GM19467 (cell line): Measurements from ENCODE around the gene SOX10.

ENCODE experiments used
- ATAC-seq: cut with Tn5 transposase; IDR thresholded peaks from one replicate; pipeline ENCODE4 v1.9.1; 2021; ENCODE audit warnings: mild to moderate bottlenecking, moderate library complexity; ENCODE audit not compliant: unreplicated experiment

The SOX10 gene

DNA sequence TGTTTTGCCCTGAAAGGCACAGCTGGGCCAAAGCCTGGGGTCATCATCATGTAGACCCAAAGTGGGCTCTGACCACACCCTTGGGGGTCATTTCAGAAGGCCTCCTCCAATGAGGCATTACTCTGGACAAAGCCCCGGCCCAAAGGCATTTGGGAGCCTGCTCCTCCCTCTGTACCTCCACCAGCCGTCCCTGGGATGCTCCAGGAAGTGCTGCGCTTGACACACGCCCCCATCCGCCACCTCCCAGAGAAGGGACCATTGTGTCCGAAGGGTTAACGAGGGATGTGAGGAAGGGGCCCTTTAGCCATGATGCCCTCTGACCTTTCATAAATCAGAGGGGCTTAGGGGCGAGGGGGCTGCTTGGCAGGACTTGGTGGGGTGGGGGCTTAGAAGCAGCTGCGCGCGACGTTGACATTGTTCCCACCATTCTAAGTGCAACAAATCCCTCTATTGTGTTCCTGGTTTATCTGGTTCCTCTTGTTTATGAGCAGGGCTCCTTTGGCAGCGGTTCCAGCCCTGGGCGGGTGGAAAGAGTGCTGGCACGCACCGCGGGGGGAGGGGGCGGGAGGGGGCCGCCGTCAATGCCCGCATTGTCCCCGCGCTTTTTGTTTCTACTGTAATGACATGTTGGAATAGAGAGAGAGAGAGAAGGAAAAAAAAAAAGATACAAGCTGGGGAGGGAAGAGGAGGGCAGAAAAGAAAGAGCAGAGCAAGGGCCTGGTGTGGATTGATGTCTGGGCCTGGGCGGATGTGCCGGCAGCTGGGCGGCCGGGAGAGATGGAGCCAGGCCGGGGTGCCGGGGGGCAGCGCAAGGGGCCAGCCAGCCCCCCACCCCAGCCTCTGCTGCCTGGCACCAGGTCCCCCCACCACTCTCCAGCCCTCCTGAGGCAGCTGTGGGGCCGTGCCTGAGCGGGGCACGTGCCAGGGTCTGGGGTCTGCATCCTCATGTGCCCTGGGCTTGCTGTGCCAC, 32.1 kb upstream of the SOX10 start:
- no peak for ATAC-seq

DNA sequence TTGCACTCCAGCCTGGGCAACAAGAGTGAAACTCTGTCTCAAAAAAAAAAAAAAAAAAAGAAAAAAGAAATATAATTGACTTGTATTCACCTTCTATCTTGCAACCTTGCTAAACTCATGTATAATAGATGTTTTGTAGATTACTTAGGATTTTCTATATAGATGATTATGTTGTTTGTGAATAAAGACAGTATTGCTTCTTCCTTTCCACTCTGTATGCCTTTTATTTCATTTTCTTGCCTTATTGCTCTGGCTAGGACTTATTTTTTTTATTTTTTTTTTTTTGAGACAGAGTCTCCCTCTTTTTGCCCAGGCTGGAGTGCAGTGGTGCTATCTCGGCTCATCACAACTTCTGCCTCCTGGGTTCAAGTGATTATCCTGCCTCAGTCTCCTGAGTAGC, 29.7 kb upstream of the SOX10 start:
- no peak for ATAC-seq

DNA sequence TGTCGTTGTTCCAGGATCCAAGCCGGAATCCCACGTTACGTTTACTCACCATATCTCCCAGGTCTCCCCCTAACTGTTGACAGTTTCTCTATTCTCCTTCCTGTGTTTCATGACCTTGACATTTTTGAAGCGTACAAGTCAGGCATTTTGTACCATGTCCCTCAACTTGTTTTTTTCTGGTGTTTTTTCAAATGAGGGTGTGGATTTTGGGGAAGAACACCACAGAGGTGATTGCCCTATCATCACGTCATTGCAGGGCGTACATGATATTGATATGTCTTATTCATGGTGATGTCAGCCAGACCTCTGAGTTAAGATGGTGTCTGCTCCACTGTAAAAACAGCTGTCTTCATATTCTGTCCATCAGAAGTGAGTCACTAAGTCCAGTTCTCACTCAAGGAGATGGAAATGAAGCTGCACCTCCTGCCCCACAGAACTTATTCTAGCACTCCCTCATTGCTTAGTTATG, 28.3 kb upstream of the SOX10 start:
- ATAC-seq: no peak

DNA sequence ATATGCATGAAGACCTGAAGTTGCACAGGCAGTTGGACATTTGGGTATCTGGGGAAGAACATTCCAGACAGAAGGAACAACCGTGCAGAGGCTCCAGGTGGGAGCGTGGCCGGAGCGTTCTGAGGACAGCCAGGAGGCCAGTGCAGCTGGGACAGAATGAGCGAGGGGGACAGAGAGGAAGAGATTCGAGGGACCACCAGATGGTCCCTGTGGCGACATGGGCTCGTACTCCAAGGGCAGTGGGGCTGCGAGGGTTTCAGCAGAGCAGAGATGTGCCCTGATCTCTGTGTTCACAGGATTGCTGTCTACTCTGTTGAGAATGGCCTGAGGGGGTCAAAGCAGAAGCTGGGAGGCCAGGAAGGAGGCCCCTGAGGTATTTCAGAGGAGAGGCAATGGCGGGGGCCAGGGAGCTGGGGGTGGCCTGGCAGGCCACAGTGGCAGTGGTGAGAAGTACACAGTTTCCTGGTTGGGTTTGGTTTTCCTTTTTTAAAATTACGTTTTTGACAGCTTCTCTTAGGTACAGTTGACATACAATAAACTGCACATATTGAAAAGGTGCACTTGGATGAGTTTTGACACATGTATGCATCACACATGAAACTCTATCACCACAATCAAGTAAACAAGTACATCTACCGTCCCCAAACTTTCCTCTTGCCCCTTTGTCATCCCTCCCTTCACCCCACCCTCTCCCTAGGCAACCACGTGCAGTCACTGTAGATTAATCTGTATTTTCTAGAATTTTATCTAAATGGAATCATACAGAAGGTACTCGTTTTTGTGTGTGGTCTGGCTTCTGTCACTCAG, 24.8 kb upstream of the SOX10 start:
- no peak for ATAC-seq

DNA sequence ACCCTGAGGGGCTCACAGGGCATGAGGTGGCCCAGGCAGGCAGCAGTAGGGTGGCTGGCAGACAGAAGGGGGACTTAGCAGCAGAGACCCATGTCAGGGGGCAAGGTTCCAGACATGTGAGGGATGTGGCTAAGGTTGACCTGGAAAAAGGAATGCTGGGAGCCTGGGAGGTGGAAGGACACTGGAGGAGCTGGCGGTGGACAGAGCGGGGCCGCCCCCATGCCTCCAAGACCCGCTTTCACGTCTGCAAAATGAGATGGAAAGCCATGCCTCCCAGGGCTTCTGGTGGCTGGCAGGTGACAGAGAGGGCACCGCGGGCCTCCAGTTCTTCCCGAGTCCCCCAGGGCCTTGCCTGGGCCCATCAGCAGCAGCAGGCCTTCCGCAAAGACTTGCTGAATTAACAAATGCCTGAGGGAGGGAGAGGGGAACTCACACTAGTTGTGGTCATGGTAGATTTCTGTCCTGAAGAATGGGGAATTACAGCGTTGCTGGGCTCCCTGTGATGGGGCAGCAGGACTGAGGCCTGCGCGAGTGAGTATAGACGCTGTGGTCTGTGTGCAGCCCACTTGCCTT, 23.1 kb upstream of the SOX10 start:
- no peak for ATAC-seq

DNA sequence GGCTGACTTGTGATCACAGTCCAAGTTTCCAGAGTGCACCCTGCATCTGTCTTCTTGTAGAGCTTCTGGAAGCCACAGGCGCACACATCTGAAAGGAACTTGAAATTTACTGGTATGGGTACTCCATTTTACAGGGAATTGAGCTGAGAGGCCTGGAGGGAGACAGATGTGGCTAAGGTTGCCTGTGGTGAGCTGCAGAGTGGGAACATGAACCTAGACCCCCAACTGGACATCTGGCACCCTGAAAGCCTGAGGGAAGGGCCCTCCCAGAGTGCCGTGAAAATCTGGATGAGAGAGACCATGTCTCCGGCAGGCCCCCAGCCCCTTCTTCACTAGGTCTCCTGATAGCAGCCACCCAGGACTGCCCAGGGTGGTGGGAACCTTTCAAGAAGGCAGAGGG, 22.6 kb upstream of the SOX10 start:
- no peak for ATAC-seq

DNA sequence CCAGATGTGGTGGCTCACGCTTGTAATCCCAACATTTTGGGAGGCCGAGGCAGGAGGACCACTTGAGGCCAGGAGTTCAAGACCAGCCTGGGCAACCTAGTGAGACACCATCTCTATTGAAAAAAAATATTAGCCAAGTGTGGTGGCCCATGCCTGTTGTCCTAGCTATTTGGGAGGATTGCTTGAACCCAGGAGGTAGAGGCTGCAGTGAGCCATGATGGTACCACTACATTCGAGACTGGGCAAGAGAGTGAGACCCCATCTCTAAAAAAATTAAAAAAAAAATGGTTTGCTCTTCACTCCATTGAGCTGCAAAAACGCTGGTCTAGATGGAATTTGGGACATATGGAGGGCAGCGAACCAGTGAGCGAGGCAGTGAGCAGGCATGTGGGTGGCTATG, 21.6 kb upstream of the SOX10 start:
- ATAC-seq: no peak

DNA sequence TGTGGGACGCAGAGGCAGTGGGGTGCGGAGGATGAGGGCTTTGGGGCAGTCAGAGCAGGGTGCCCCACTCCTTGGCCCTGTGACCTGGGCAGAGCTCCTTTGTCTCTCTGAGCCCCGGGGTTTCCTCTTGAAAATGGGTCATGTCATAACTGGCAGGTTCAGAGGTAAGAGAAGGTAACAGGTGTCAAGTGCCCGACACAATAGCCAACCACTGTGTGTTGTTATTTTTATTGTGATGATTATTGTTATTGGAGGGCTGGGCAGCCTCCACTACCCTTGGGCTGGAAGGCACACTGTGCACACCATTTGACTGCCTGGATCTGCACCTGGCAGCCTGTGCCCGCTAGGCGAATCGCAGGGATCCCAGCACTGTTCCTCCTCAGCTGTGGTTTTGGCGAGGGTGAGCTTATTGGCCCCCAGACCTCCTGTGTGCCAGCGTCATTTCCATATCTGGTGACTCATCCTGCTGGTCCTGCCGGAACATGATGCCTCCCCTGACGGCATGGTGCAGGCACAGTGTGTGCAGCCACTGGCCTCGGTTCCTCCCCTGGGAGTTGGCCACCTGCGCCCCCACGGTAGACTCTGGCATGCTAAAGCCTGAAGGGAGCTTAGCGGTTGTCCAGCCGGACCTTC, 15.4 kb upstream of the SOX10 start:
- ATAC-seq: no peak

DNA sequence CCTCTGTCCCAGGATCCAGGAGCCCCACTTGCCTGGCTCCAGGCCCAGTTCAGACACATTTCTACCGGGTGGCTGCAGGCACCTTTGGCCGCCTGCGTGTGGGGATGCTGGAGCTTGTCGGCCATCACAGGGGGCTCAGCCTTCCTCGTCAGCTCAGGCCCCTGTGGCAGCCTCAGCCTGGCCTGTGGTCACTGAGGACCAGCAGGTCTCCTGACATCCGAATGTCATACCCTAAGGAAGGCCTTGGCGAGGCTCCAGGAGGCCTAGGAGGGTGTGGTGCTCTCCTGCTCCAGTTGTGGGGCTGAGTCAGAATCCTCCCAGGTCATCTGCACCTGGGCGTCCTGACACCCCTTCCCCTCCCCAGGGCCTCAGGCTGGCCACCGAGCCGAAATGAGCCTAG, 14.9 kb upstream of the SOX10 start:
- no peak for ATAC-seq

DNA sequence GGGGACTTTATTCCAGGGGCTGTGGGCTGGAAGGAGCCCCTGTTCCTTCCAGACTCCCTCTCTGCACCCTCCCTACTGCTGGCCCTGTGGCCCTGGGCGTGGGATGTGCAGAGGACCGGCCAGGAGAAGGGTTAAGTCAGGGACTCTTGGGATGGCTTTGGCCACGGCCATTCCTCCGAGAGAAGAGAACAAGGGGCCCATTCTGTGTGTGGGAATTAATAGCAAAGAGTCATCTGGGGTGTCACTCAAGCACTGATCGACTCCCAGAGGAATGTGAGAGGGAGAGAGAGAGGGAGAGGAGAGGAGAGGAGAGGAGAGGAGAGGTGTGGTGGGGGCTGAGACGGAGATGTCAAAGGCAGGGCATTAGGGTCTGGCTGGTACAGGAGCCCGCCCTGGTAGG, 14.2 kb upstream of the SOX10 start:
- no peak for ATAC-seq

DNA sequence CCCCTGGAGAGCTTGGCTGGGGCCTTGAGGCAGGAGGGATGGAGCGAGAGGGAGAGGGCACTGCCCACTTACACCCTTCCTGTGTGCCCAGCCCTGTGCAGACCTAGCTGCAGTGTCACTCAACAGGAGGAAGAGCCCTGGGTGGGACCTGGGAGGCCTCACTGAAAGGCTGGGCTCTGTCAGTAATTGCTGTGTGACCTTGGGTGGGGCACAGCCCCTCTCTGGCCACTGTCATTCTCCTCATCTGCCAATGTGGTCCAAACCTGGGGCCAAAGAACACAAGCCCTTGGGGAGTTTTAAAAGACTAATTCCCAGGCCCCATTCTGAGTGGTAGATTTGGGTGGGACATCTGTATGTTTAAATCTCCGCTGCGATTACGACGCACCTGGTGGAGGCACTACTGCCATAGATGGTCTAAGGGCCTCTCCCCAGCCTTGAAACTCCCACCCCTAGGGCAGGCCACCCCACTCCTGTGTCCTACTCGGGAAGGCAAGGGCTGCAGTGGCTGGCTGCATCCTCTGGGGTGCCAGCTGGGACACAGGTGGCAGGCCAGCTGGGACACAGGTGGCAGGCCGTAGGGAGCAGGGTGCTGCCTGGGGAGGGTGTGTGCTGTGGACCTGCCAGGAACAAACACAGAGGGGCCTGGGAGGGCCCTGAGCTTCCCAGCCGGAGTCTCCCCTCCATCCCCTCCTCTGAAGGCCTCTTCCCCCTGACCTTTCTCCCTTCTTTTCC, 12.3 kb upstream of the SOX10 start:
- no peak for ATAC-seq

DNA sequence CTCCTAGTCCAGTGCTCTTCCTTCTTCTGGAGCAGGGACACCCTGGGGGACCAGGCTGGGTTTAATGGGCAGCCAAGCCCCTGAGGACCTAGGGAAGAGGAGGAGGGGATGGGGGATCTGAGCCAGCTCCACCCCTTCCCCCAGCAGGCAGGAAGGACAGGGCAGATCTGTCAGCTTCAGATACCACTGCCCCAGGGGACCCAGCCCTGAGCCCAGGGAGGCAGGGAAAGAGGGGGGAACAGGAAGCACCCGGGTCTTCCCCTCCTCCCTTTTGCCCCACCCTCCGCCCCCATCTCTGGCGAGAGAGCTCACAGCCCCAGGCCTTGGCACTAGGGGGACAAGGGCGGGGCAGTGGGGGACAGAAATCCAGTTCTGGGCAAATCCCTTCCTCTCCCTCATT, 11.7 kb upstream of the SOX10 start:
- no peak for ATAC-seq

DNA sequence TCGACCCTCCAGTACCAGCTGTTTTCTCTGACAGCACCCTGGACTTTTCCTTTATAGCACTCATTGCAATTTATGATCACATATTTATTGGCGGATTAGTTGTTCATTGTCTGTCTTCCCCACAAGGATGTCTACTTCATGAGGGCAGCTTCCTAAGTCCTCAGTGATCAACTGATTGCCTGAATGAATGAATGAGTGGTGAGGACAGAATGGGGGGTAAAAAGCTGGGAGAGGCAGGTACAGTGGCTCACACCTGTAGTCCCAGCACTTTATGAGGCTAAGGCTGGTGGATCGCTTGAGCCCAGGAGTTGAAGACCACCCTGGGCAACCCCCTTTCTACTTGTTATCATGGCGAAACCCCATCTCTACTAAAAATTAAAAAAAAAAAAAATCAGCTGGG, 11.1 kb upstream of the SOX10 start:
- no peak for ATAC-seq

DNA sequence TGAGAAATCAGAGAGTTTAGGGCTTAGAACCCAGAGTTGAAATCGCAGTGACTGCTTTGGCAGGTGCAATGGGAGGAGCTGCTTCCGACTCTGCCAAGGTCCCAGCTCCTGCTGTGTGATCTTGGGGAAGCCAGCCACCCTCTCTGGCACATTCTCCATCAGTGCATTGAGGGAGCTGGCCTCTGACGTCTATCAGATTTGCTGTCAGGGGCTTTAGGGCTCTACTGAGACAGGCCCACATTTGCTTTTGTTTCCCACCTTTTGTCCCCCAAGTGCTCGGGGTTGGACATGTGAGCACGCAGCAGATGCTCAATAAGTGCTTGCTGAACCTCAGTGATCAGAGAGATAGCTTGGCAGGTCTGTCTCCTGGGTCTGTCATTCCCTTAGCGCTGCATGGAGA, 10.6 kb upstream of the SOX10 start:
- no peak for ATAC-seq

DNA sequence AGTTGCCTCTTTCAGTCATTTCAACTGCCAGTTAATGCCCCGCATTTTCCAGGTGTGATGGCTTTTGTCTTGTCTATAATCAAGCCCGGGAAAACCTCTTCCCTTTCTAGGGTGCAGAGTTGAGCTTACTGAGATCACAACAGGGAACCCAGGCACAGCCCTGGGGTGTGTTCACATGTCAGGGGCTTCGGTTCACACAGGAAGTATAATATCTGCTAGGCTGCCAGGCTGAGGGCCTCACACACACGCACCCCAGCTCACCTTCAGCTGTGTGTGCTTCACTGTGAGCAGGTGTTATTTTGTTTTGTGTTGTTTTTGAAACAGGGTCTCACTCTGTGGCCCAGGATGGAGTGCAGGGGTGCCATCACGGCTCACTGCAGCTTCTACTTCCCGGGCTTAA, 9.7 kb upstream of the SOX10 start:
- ATAC-seq: no peak

DNA sequence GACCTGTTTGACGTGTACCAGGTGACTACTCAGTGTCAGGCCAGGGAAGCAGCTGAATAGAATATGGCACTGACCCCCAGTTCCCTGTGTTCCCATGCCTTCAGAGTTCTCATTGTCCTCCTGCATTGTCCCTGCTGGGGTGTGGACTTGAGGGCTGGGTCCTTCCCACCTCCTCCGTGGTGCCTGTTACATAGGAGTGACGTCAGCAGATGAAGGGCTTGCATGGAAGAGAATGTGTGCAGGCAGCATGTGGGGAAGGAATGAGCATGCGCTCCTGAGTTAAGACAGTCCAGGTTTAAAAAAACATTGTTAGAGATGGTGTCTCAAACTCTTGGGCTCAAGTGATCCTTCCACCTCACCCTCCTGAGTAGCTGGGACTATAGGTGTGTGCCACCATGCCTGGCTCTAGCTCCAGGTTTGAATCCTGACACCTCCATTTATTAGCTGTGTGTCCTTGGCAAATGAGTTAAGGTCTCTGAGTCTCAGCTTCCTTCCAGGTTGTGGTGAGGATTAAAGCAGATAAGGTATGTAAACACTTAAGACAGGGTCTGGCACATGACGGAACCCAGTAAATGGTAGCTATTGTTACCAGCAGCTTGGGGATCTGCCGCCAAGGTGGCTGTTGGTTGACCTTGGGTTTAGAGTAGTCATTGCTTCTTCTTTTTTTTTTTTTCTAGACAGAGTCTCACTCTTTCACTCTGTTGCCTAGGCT, 7.5 kb upstream of the SOX10 start:
- no peak for ATAC-seq

DNA sequence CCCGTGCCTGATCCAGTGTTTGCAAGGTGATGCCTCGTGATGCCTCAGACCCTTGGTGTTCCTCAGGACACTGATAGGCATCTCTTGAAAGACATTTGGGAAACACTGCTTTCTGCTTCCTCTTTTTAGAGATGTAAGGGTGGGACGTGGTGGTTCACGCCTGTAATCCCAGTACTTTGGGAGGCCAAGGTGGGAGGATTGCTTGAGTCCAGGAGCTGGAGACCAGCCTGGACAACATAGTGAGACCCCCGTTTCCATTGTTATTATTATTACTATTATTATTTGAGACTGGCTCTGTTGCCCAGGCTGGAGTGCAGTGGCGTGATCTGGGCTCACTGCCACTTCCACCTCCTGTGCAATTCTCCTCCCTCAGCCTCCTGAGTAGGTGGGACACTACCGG, 6.5 kb upstream of the SOX10 start:
- ATAC-seq: no peak

DNA sequence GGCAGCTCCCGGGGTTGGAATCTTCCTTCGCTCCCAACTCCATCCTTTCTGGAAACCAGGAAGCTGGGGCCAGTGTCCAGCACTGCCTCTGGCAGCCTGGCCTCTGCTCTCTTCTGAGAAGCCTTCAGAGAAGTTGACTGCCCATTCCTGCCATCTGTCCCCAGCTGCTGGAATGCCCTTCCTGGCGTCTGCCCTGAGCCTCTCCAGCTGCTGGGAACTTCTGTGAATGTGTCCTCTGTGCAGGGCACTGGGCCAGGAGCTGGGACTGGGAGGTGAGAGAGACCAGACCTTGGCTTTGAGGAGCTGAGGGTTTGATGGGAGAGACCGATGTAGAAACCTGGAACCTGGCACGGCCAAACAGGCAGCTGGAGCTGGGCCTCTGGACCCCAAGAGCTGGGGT, 5.9 kb upstream of the SOX10 start:
- no peak for ATAC-seq

DNA sequence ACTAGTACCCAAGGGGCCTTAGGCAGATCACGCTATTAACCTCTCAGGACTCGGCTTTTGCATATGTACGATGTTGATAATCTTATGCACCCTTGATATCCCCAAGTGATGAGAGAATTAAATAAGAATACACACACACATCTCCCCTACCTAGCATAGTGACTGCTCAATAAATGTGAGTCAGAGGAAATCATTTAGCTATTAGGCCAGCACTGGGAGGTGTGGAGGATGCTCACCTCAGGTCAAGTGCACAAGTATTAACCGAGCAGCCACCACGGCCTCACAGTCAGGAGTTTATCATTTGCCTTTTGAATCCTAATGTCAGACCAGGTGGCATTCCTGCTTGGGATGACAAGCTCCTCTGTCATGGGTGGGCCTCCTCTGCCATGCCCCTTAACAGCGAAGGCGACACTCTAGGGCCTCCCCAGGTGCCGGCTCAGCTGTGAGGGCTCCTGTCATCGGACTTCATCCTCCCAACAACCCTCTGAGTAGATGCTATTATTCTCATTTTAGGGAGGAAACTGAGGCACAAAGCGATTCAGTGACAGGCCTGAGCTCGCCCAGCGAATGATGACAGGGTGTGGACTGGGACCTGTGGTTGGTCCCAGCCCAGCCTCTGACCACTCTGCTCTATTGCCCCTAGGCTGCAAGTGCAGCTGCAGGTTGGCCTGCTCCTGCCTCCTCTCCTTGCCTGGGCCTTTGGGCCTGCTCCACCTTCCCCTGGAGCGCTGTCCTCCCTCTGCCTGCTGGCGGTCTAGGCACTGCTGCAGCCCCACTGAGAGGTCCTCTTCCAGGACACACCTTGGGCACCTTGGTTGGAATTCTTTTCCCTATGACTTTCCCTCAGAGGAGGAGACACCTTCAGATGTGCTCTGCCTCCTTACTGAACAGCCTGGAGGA, 5.0 kb upstream of the SOX10 start:
- ATAC-seq: no peak
